Measurements from ENCODE around the gene TBL1Y.

The TBL1Y gene

GRCh38 chrY:6989886-6990620 is 79.6 kb downstream of the TBL1Y start:
- CTCF ChIA-PET, result no interaction called here
- POLR2A ChIA-PET, result no interaction called here
- TF ChIP-seq, protein P1, sequence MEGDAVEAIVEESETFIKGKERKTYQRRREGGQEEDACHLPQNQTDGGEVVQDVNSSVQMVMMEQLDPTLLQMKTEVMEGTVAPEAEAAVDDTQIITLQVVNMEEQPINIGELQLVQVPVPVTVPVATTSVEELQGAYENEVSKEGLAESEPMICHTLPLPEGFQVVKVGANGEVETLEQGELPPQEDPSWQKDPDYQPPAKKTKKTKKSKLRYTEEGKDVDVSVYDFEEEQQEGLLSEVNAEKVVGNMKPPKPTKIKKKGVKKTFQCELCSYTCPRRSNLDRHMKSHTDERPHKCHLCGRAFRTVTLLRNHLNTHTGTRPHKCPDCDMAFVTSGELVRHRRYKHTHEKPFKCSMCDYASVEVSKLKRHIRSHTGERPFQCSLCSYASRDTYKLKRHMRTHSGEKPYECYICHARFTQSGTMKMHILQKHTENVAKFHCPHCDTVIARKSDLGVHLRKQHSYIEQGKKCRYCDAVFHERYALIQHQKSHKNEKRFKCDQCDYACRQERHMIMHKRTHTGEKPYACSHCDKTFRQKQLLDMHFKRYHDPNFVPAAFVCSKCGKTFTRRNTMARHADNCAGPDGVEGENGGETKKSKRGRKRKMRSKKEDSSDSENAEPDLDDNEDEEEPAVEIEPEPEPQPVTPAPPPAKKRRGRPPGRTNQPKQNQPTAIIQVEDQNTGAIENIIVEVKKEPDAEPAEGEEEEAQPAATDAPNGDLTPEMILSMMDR (IDR thresholded peaks at IDR 0.05; ENCODE audit: control extremely low read depth, extremely low read depth, low read depth, missing control alignments), result no peak

DNA sequence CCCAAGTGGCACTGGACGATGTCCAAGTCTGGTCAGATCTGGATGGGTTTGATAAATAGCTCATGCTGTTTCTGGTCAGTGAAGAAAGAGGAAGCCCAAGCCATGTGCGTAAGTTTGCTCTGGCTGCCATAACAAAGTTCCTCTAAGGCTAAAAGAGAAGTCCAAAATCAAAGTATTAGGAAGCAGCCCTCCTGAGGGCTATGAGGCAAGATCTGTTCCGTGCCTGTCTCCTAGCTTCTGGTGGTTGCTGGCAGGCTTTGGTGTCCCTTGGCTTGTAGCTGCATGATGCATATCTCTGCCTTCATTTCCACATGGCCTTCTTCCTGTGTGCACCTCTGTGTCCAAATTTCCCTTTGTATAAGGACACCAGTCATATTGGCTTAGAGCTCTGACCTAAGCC is 81.5 kb downstream of the TBL1Y start:
- no peak for DNase-seq (ENCODE audit: extremely low spot score)
- POLR2A ChIA-PET, result no interaction called here
- CTCF ChIA-PET, result interaction anchor here (1.6 kb wide), 1 partner anchor 13 kb away, joined by 4 read pairs; no protein-coding TSS in a partner anchor
- TF ChIP-seq, protein P1 (IDR thresholded peaks at IDR 0.05; ENCODE audit: control extremely low read depth, extremely low read depth, low read depth, missing control alignments), result no peak

More at GRCh38 chrY:6989886-6990620, 79.6 kb downstream of the TBL1Y start:
- no peak for DNase-seq (ENCODE audit: extremely low spot score)

GRCh38 chrY:6995987-6996386 is 85.5 kb downstream of the TBL1Y start:
- CTCF ChIA-PET, result no interaction called here

DNA sequence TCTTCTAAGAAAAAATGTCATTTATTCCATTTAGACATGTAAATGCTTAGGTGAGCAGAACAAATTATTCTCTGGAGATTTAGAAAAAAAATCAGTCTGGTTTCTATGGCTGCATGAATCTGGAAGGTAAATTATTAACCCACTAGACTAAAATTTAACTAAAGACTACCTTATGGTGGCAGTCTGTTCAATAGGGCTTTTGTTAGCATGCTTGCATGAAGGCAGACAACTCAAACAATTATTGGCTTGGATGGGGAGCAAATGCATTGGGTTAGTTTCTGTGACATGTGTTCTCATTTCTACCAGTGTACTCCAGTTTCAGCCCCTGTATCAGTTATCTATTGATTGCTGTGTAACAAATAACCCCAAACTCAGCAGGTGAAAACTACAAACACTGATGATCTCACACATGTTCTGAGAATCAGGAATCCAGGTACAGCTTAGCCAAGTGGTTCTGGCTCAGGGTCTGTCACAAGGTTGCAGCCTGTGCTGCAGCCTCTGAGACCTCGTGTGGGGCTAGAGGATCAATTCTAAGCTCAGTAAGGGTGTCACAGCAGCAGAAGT is 87.1 kb downstream of the TBL1Y start:
- DNase-seq (ENCODE audit: extremely low spot score), result no peak
- ChIA-PET POLR2A (no interaction called here), CTCF (no interaction called here)
- TF ChIP-seq, protein P1 (IDR thresholded peaks at IDR 0.05; ENCODE audit: control extremely low read depth, extremely low read depth, low read depth, missing control alignments), result no peak

More at GRCh38 chrY:6995987-6996386, 85.5 kb downstream of the TBL1Y start:
- TF ChIP-seq, protein P1 (IDR thresholded peaks at IDR 0.05; ENCODE audit: control extremely low read depth, extremely low read depth, low read depth, missing control alignments), result no peak
- no peak for DNase-seq (ENCODE audit: extremely low spot score)
- POLR2A ChIA-PET, result no interaction called here

DNA sequence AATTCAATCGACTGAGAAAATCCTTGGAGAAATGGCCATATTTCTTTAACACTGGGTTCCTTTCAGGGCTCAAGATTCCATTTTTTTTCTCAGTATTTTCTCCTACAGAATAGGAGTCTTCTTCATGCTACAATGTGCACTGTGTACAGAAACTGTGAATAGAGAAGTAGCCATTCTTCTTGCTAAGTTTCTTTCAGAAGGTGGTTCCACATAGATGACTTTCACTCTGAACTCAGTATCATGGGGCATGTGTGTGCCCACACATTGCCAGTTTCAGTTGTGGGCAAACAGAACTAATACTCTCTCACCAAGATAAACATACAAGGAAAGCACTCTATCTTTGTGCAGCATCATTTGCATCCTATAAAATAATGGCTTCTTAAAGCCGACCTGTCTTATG is 89.4 kb downstream of the TBL1Y start:
- ChIA-PET CTCF (no interaction called here), POLR2A (no interaction called here)
- TF ChIP-seq, protein P1 (IDR thresholded peaks at IDR 0.05; ENCODE audit: control extremely low read depth, extremely low read depth, low read depth, missing control alignments), result no peak
- DNase-seq (ENCODE audit: extremely low spot score), result no peak

GRCh38 chrY:7002581-7002980 is 92.1 kb downstream of the TBL1Y start:
- DNase-seq (ENCODE audit: extremely low spot score), result no peak
- TF ChIP-seq, protein P1 (IDR thresholded peaks at IDR 0.05; ENCODE audit: control extremely low read depth, extremely low read depth, low read depth, missing control alignments), result no peak
- CTCF ChIA-PET, result interaction anchor here (1.1 kb wide), 1 partner anchor 19 kb away, joined by 3 read pairs; no protein-coding TSS in a partner anchor
- POLR2A ChIA-PET, result no interaction called here
